Lower lobe of right lung (tissue), 2 donors: ENCODE results near the gene GPN1. TPM values are rescaled to one million over a fixed set of nuclear protein-coding genes. Genes with fewer than 3 reads are reported as not detected.
"Not testable (repeated sequence)": the region's sequence is repeated elsewhere in the genome, so short reads cannot be mapped to it uniquely, and the experiment has no call there.

Source experiments
- ATAC-seq, 2 donors: fragments of 200-7000 bp; cut with Tn5 transposase; one replicate each; pipeline ENCODE4 v1.9.1; 2020 to 2022; ENCODE audit warnings: mild to moderate bottlenecking in 2 of 2, moderate library complexity in 2 of 2
- DNase-seq: peaks from one replicate; pipeline ENCODE4 v3.0.0-alpha.2; 2020
- H3K27ac ChIP-seq: fragments of 200-600 bp; one replicate; pipeline ENCODE4 v1.8.0; 2022
- H3K27me3 ChIP-seq: fragments of 200-600 bp; one replicate; pipeline ENCODE4 v1.8.0; 2022; ENCODE audit warnings: low read depth
- H3K36me3 ChIP-seq: fragments of 200-600 bp; one replicate; pipeline ENCODE4 v1.8.0; 2022; ENCODE audit warnings: mild to moderate bottlenecking
- H3K4me1 ChIP-seq: fragments of 200-600 bp; one replicate; pipeline ENCODE4 v1.8.0; 2022
- H3K4me3 ChIP-seq: fragments of 200-600 bp; one replicate; pipeline ENCODE4 v1.8.0; 2022; ENCODE audit warnings: mild to moderate bottlenecking
- H3K9me3 ChIP-seq: fragments of 200-600 bp; one replicate; pipeline ENCODE4 v1.8.0; 2022
- intact Hi-C: fragments of 100-400 bp; cut with DNase I; formaldehyde crosslinking; loops from one replicate; pipeline ENCODE4 v1.11.0; 2022
- total RNA-seq: library from RNA; stranded (reverse); fragmentation: NEBNext Ultra II Directional; extraction: Animal tissue kit (Norgen Biotek cat#: 25700); gene quantifications from one replicate; pipeline ENCODE4 v1.2.1, GENCODE V29; 2021
- TF ChIP-seq, protein P1 (sequence below): fragments of 200-600 bp; IDR thresholded peaks from one replicate; pipeline ENCODE4 v1.8.0; 2022; ENCODE audit warnings: antibody characterized with exemption, mild to moderate bottlenecking
- donor health status: DM: no; HTN: yes; CAD: no; lungs with severe emphysema.

The GPN1 gene
- total RNA-seq, 1 donor from 2014 or later = 21.9 TPM

GRCh38 chr2:27627963-27628766 lies 685 bp upstream of the GPN1 start:
- TF ChIP-seq, protein P1, sequence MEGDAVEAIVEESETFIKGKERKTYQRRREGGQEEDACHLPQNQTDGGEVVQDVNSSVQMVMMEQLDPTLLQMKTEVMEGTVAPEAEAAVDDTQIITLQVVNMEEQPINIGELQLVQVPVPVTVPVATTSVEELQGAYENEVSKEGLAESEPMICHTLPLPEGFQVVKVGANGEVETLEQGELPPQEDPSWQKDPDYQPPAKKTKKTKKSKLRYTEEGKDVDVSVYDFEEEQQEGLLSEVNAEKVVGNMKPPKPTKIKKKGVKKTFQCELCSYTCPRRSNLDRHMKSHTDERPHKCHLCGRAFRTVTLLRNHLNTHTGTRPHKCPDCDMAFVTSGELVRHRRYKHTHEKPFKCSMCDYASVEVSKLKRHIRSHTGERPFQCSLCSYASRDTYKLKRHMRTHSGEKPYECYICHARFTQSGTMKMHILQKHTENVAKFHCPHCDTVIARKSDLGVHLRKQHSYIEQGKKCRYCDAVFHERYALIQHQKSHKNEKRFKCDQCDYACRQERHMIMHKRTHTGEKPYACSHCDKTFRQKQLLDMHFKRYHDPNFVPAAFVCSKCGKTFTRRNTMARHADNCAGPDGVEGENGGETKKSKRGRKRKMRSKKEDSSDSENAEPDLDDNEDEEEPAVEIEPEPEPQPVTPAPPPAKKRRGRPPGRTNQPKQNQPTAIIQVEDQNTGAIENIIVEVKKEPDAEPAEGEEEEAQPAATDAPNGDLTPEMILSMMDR = no peak
- peaks cover 43% of the 10 kb centered on the region for H3K36me3 ChIP-seq
- DNase-seq (no peak), ATAC-seq (peak; percentile 65 to 69)
- no peaks in the 10 kb centered on the region for H3K9me3 ChIP-seq
- peaks cover 34% of the 10 kb centered on the region for H3K4me1 ChIP-seq
- H3K27me3 ChIP-seq = no peaks in the 10 kb centered on the region
- peak overlapping the region; percentile 83 for H3K27ac ChIP-seq
- peak overlapping the region; percentile 98 for H3K4me3 ChIP-seq
- intact Hi-C loops = no loop called here

DNA sequence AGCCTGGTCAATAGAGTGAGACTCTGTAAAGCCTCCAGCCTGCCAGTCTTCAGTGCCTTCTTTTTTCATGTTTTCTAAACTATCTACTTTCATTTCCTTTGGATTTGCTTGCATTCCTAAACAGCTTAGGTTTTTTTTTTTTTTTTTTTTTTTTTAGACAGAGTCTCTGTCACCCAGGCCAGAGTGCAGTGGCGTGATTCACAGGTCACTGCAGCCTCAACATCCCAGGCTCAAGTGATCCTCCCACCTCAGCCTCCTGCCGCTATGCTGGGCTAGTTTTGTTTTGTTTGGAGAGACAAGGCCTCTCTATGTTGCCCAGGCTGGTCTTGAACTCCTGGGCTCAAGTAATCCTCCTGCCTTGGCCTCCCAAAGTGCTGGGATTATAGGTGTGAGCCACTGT lies 1.4 kb downstream of the GPN1 start:
- H3K27me3 ChIP-seq, H3K4me3 ChIP-seq, intact Hi-C loops: not testable (repeated sequence)

GRCh38 chr2:27634291-27634690 lies 5.4 kb downstream of the GPN1 start:
- Histone ChIP-seq H3K27ac (no peak overlapping the region), H3K4me1 (peaks cover 9% of the 10 kb centered on the region), H3K4me3 (no peak overlapping the region), H3K9me3 (no peaks in the 10 kb centered on the region), H3K27me3 (no peaks in the 10 kb centered on the region), H3K36me3 (peaks cover 91% of the 10 kb centered on the region)
- TF ChIP-seq, protein P1 = no peak
- DNase-seq (no peak), ATAC-seq (no peak)
- intact Hi-C loops = no loop called here

More for the DNA sequence above, 1.4 kb downstream of the GPN1 start:
- H3K36me3 ChIP-seq = peaks cover 50% of the 10 kb centered on the region
- not testable (repeated sequence) for DNase-seq, H3K27ac ChIP-seq, ATAC-seq, H3K9me3 ChIP-seq
- H3K4me1 ChIP-seq = peaks cover 34% of the 10 kb centered on the region

DNA sequence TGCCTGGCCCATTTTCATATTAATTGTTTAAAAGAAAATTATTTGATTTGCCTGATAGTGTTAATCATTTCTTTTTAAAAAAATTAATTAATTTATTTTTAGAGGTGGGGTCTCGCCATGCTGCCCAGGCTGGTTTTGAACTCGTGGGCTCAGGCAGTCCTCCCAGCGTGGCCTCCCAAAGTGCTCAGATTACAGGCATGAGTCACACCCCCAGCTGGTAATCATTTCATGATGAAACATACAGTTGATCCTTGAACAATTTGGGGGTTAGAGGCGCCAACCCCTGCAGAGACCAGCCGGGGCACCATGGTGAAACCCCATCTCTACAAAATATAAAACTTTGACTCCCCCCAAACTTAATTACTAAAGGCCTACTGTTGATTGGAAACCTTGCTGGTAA lies 7.9 kb downstream of the GPN1 start:
- H3K36me3 ChIP-seq = peaks cover 100% of the 10 kb centered on the region
- no peak overlapping the region for H3K4me3 ChIP-seq
- TF ChIP-seq, protein P1 = no peak
- intact Hi-C loops = no loop called here
- H3K9me3 ChIP-seq = no peaks in the 10 kb centered on the region
- DNase-seq = no peak
- no peak for ATAC-seq
- H3K27ac ChIP-seq = no peak overlapping the region
- no peaks in the 10 kb centered on the region for H3K27me3 ChIP-seq
- no peaks in the 10 kb centered on the region for H3K4me1 ChIP-seq

DNA sequence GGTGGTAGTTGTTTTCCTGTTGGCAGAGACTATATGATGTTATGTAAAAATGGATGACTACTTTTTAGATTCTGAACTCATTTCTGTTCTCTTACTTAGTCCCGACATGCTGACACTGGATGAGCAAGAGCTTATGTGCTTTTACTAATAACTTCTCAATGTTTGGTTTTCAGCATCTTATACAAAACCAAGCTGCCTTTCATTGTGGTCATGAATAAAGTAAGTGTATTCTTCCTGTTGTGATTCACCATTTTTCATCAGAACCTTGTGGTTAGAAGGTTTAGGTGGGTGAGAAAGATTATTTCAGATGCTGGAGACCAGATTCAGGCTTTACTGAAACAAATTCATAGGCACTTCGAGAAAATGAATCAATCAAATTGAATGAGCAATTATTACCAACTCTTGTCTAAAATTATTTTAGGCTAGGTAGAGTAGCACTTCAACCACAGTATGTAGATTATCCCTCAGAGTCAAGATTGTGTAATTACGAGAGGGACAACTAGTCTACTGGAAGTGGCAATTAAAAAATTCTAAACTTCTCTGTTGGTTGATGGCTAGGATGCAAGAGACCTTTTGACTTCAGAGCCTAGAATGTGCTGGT lies 9.3 kb downstream of the GPN1 start:
- intact Hi-C loops = no loop called here
- Histone ChIP-seq H3K36me3 (peaks cover 97% of the 10 kb centered on the region), H3K4me1 (no peaks in the 10 kb centered on the region)

More for the DNA sequence above, 9.3 kb downstream of the GPN1 start:
- Histone ChIP-seq H3K27me3 (no peaks in the 10 kb centered on the region), H3K4me3 (no peak overlapping the region), H3K9me3 (no peaks in the 10 kb centered on the region), H3K27ac (no peak overlapping the region)
- TF ChIP-seq, protein P1 = no peak
- ATAC-seq (no peak), DNase-seq (no peak)
